GM23338 (cell line): Measurements from ENCODE around the gene DDIT3. TPM values are rescaled to one million over a fixed set of nuclear protein-coding genes. Genes with fewer than 3 reads are reported as not detected.
"Not testable (repeated sequence)": the region's sequence is repeated elsewhere in the genome, so short reads cannot be mapped to it uniquely, and the experiment has no call there.

Experiments
- ATAC-seq: fragments of 200-7000 bp; cut with Tn5 transposase; 3 replicates; pipeline ENCODE4 v1.9.1; 2020
- DNase-seq: peaks from one replicate; pipeline ENCODE4 v3.0.0-alpha.2; 2015; ENCODE audit warnings: low spot score
- H2AFZ ChIP-seq: fragments of 200-600 bp; sonication (generic); 2 replicates; pipeline ENCODE4 v1.8.0; 2016; ENCODE audit warnings: antibody characterized with exemption, mild to moderate bottlenecking, moderate library complexity
- H3F3A ChIP-seq: fragments of 200-600 bp; sonication (generic); replicated peaks from 2 replicates; pipeline ENCODE4 v1.8.0; 2017; ENCODE audit warnings: antibody characterized with exemption, mixed run types, low read depth
- H3K27ac ChIP-seq: fragments of 200-600 bp; sonication (generic); 2 replicates; pipeline ENCODE4 v1.6.1; 2016; ENCODE audit warnings: low read depth
- H3K27me3 ChIP-seq: fragments of 200-600 bp; sonication (generic); 2 replicates; pipeline ENCODE4 v1.8.0; 2016; ENCODE audit warnings: mild to moderate bottlenecking, mixed run types, moderate library complexity; ENCODE audit not compliant: insufficient read depth
- H3K36me3 ChIP-seq: fragments of 200-600 bp; sonication (generic); 2 replicates; pipeline ENCODE4 v1.8.0; 2016; ENCODE audit warnings: mild to moderate bottlenecking; ENCODE audit not compliant: insufficient read depth
- H3K4me1 ChIP-seq: fragments of 200-600 bp; sonication (generic); 2 replicates; pipeline ENCODE4 v1.8.0; 2016; ENCODE audit warnings: mild to moderate bottlenecking, moderate library complexity; ENCODE audit not compliant: insufficient read depth
- H3K4me2 ChIP-seq: fragments of 200-600 bp; sonication (generic); 2 replicates; pipeline ENCODE4 v1.7.1; 2017; ENCODE audit warnings: mixed run types
- H3K4me3 ChIP-seq: fragments of 200-600 bp; sonication (generic); 2 replicates; pipeline ENCODE4 v1.6.1; 2016; ENCODE audit warnings: mixed run types
- H3K79me2 ChIP-seq: fragments of 200-600 bp; sonication (generic); replicated peaks from 2 replicates; pipeline ENCODE4 v1.8.0; 2017; ENCODE audit warnings: mild to moderate bottlenecking; ENCODE audit not compliant: insufficient read depth
- H3K9me2 ChIP-seq: fragments of 200-600 bp; sonication (generic); 2 replicates; pipeline ENCODE4 v1.8.0; 2017; ENCODE audit not compliant: insufficient read depth
- H4K20me1 ChIP-seq: fragments of 200-600 bp; sonication (generic); replicated peaks from 2 replicates; pipeline ENCODE4 v1.8.0; 2017; ENCODE audit warnings: mild to moderate bottlenecking; ENCODE audit not compliant: insufficient read depth
- H3K27ac Mint-ChIP-seq: 2 replicates; pipeline ENCODE4 v1.8.0; 2020; ENCODE audit warnings: inconsistent platforms, mild to moderate bottlenecking, moderate library complexity, mixed read lengths
- H3K27me3 Mint-ChIP-seq: 3 replicates; pipeline ENCODE4 v1.8.0; 2022; ENCODE audit warnings: low read depth, mild to moderate bottlenecking, moderate library complexity, mixed read lengths, inconsistent platforms; ENCODE audit not compliant: insufficient read depth, poor library complexity
- H3K36me3 Mint-ChIP-seq: 3 replicates; pipeline ENCODE4 v1.8.0; 2021; ENCODE audit warnings: low read depth, mild to moderate bottlenecking, inconsistent platforms, moderate library complexity, mixed read lengths
- H3K4me1 Mint-ChIP-seq: 3 replicates; pipeline ENCODE4 v1.8.0; 2020; ENCODE audit warnings: mild to moderate bottlenecking, inconsistent platforms, mixed read lengths
- H3K4me3 Mint-ChIP-seq: 3 replicates; pipeline ENCODE4 v1.8.0; 2021; ENCODE audit warnings: moderate library complexity, mild to moderate bottlenecking, inconsistent platforms, mixed read lengths
- H3K9me3 Mint-ChIP-seq: 3 replicates; pipeline ENCODE4 v1.8.0; 2020; ENCODE audit warnings: moderate library complexity, mild to moderate bottlenecking, inconsistent platforms, mixed read lengths
- EZH2 ChIP-seq: fragments of 200-600 bp; sonication (generic); IDR thresholded peaks from one replicate; pipeline ENCODE4 v1.8.0; 2017; ENCODE audit warnings: antibody characterized with exemption, mild to moderate bottlenecking, low read depth; ENCODE audit not compliant: unreplicated experiment
- JUNB ChIP-seq: IDR thresholded peaks from one replicate; pipeline ENCODE4 v1.6.1; 2016; ENCODE audit warnings: antibody characterized with exemption; ENCODE audit not compliant: unreplicated experiment
- ZNF114 ChIP-seq: fragments of 250-450 bp; sonication (Bioruptor Pico); IDR thresholded peaks from 2 replicates; pipeline ENCODE4 v1.5.0; 2020; ENCODE audit warnings: mild to moderate bottlenecking, moderate library complexity
- ZNF462 ChIP-seq: fragments of 250-450 bp; sonication (Bioruptor Pico); IDR thresholded peaks from 2 replicates; pipeline ENCODE4 v1.5.0; 2020; ENCODE audit warnings: mild to moderate bottlenecking, moderate library complexity
- polyA plus RNA-seq: library from polyadenylated mRNA; unstranded; fragments of >200 nt; fragmentation: Nextera tagmentation; extraction: Ambion mirVana; gene quantifications from 2 replicates; pipeline ENCODE4 v1.2.1, GENCODE V29; 2016
- total RNA-seq: library from RNA; depleted of rRNA; stranded (reverse); fragments of >200 nt; shearing (Covaris generic); gene quantifications from 2 replicates; pipeline ENCODE4 v1.2.3, GENCODE V29; 2014

The DDIT3 gene
- total and polyA plus RNA-seq, 2 experiments from 2014 or later: 3.9 to 12.5 TPM

DNA sequence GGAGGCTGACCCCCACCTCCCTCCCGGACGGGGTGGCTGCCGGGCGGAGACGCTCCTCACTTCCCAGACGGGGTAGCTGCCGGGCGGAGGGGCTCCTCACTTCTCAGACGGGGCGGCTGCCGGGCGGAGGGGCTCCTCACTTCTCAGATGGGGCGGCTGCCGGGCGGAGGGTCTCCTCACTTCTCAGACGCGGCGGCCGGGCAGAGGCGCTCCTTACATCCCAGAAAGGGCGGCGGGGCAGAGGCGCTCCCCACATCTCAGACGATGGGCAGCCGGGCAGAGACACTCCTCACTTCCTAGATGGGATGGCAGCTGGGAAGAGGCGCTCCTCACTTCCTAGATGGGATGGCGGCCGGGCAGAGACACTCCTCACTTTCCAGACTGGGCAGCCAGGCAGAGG lies 12.5 kb downstream of the DDIT3 start:
- H3K4me1 ChIP-seq, H2AFZ ChIP-seq, H3K27ac ChIP-seq, DNase-seq, H3K27me3 ChIP-seq, H3K9me3 Mint-ChIP-seq, H3K4me1 Mint-ChIP-seq, H3K27ac Mint-ChIP-seq, H3K4me3 Mint-ChIP-seq, H3K4me3 ChIP-seq, ATAC-seq, H3K9me2 ChIP-seq, H3K4me2 ChIP-seq: not testable (repeated sequence)
- peaks cover 86% of the 10 kb centered on the region for H3K36me3 Mint-ChIP-seq
- Histone ChIP-seq H4K20me1 (peaks cover 27% of the 10 kb centered on the region), H3K79me2 (peaks cover 14% of the 10 kb centered on the region; the same call in 1 of the 2 replicates), H3K36me3 (peaks cover 82% of the 10 kb centered on the region), H3F3A (peaks cover 37% of the 10 kb centered on the region)
- peaks cover 18% of the 10 kb centered on the region for H3K27me3 Mint-ChIP-seq

- H3K9me2 ChIP-seq, H3K27ac ChIP-seq, H3K4me3 ChIP-seq, H3K4me2 ChIP-seq, ATAC-seq, DNase-seq, H3K4me1 ChIP-seq, H3K4me3 Mint-ChIP-seq, H2AFZ ChIP-seq, H3K4me1 Mint-ChIP-seq, H3K27ac Mint-ChIP-seq, H3K9me3 Mint-ChIP-seq, H3K27me3 ChIP-seq: not testable (repeated sequence)
- Mint-ChIP-seq H3K36me3 (peaks cover 86% of the 10 kb centered on the region), H3K27me3 (peaks cover 14% of the 10 kb centered on the region)
- Histone ChIP-seq H3K79me2 (peaks cover 14% of the 10 kb centered on the region; the same call in 1 of the 2 replicates), H3K36me3 (peaks cover 82% of the 10 kb centered on the region), H4K20me1 (peaks cover 18% of the 10 kb centered on the region), H3F3A (peaks cover 32% of the 10 kb centered on the region)
Measured at GRCh38 chr12:57506541-57506940, 13.8 kb downstream of the DDIT3 start.

- H3K36me3 ChIP-seq: peaks cover 86% of the 10 kb centered on the region
- not testable (repeated sequence) for H3K27me3 ChIP-seq, H3K4me1 ChIP-seq, H2AFZ ChIP-seq, H3K9me3 Mint-ChIP-seq, H3K27ac Mint-ChIP-seq, DNase-seq, H3K4me1 Mint-ChIP-seq, H3K79me2 ChIP-seq, H3K27ac ChIP-seq, H3K4me3 ChIP-seq, H3K4me3 Mint-ChIP-seq, H3K9me2 ChIP-seq, H3K4me2 ChIP-seq, ATAC-seq
- H4K20me1 ChIP-seq: peaks cover 31% of the 10 kb centered on the region
- peaks cover 94% of the 10 kb centered on the region for H3K36me3 Mint-ChIP-seq
- peaks cover 47% of the 10 kb centered on the region for H3F3A ChIP-seq
- peaks cover 12% of the 10 kb centered on the region for H3K27me3 Mint-ChIP-seq
Measured at GRCh38 chr12:57502311-57502969, 17.9 kb downstream of the DDIT3 start.

- peaks cover 34% of the 10 kb centered on the region for H4K20me1 ChIP-seq
- no peak overlapping the region for H2AFZ ChIP-seq
- DNase-seq: no peak
- no peak overlapping the region for H3K4me2 ChIP-seq
- no peak for ATAC-seq
- H3K79me2 ChIP-seq: peaks cover 15% of the 10 kb centered on the region
- no peaks in the 10 kb centered on the region for H3K9me3 Mint-ChIP-seq
- no peak overlapping the region for H3K27ac Mint-ChIP-seq
- no peak overlapping the region for H3K4me3 Mint-ChIP-seq
- peaks cover 88% of the 10 kb centered on the region for H3K36me3 ChIP-seq
- H3F3A ChIP-seq: peaks cover 45% of the 10 kb centered on the region
- no peaks in the 10 kb centered on the region for H3K27me3 ChIP-seq
- no peaks in the 10 kb centered on the region for H3K4me1 ChIP-seq
- H3K4me3 ChIP-seq: no peak overlapping the region
- no peaks in the 10 kb centered on the region for H3K9me2 ChIP-seq
- H3K4me1 Mint-ChIP-seq: peaks cover 2% of the 10 kb centered on the region; the same call in 2 of the 3 replicates
- H3K36me3 Mint-ChIP-seq: peaks cover 100% of the 10 kb centered on the region
- peaks cover 14% of the 10 kb centered on the region for H3K27me3 Mint-ChIP-seq
- no peak overlapping the region for H3K27ac ChIP-seq
- TF ChIP-seq JUNB: no peak
- no peak for TF ChIP-seq EZH2
- TF ChIP-seq ZNF114 (CRISPR knock-in tag): no peak
- no peak for TF ChIP-seq ZNF462 (CRISPR knock-in tag)
Measured at GRCh38 chr12:57500213-57500612, 20.1 kb downstream of the DDIT3 start.
